ENCODE measurements around the gene BTLA.

DNA sequence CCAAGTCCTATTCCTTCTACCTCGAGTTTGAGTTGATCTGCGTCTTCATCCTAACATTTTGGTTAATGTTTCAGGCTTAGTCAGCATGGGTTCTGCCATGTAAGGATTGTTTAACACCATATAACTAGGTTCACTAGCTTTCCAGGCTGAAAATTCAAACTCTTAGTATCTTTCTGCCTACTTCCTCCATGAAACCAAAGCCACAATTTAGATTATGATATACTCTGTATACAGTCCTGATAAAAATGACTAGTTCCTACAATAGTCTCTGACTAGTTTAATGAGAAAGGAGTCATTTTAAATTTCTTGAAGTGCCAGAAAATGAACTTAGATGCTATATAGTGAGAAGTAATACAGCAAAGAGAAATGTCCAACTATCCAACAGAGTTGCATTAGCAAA is 6.6 kb upstream of the BTLA start:
- TF ChIP-seq, protein P1, sequence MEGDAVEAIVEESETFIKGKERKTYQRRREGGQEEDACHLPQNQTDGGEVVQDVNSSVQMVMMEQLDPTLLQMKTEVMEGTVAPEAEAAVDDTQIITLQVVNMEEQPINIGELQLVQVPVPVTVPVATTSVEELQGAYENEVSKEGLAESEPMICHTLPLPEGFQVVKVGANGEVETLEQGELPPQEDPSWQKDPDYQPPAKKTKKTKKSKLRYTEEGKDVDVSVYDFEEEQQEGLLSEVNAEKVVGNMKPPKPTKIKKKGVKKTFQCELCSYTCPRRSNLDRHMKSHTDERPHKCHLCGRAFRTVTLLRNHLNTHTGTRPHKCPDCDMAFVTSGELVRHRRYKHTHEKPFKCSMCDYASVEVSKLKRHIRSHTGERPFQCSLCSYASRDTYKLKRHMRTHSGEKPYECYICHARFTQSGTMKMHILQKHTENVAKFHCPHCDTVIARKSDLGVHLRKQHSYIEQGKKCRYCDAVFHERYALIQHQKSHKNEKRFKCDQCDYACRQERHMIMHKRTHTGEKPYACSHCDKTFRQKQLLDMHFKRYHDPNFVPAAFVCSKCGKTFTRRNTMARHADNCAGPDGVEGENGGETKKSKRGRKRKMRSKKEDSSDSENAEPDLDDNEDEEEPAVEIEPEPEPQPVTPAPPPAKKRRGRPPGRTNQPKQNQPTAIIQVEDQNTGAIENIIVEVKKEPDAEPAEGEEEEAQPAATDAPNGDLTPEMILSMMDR (conservative IDR thresholded peaks at IDR 0.05; ENCODE audit: low read length): no peak
- TF ChIP-seq EZH2phosphoT487 (IDR thresholded peaks at IDR 0.05; ENCODE audit: borderline replicate concordance, low read depth, low read length): no peak
